GM21423 (cell line): ENCODE results near the gene TRIM44.

Experiments
- ATAC-seq: cut with Tn5 transposase; IDR thresholded peaks from one replicate; pipeline ENCODE4 v1.9.1; 2021; ENCODE audit warnings: mild to moderate bottlenecking, moderate library complexity; ENCODE audit not compliant: unreplicated experiment

Gene TRIM44

DNA sequence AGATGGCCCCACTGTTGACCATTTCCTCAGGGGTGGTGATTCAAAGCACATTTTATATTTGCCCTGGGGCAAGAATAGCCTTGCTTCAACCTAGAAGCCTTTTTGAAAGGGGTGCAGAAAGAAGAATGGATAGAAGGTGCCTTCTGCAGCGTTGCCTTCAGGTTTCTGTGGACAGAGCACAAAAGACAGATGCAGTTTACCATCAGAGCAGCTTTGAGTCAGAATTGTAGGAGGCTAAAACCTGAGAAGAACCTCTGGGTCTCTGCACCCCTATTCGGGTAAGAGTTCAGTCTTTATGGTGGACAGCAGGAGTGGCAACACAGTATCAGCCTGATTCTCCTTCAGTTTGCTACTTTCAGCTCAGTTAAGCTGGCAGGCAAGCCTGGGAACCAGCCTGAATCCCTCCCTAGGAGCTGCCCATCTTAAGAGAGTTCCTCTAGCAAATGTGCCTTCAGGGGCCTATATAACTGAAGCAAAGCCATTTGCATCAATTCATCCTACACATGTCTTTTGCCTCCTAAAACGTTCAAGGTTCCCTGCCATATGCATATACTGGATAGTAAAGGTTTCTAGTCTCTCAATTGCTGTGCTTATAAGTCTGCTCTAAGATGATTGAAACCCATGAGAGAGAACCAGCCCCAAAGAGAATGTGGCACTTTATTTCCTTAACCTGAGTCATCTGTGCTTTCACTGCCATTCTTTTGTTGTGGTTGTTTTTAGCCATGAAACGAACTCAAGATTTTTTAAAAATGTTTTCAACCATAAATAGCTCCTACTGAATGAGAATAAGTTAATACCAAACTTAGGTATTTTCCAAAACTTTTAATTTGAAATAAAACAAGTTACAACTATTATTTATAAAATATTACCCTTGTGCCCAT lies 123.0 kb downstream of the TRIM44 start:
- ATAC-seq = peak; percentile 57

DNA sequence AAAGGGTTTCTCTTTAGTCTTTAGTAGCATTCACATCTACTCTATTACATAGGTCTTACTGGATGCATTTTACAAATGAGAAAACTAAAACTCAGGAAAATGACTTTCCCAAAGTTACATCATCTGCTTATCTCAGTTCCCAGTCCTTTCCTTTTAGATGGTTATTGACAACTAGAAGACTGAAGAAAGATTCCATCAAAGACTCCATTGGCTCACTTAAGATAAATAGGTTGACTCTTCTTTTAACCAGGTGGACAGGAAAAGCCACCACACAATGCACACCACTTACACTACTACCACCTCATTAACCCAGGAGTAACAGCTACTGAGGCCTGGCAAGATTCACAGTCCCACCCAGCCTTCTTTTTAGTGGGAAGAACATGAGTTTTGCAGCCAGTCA lies 123.6 kb downstream of the TRIM44 start:
- no peak for ATAC-seq

DNA sequence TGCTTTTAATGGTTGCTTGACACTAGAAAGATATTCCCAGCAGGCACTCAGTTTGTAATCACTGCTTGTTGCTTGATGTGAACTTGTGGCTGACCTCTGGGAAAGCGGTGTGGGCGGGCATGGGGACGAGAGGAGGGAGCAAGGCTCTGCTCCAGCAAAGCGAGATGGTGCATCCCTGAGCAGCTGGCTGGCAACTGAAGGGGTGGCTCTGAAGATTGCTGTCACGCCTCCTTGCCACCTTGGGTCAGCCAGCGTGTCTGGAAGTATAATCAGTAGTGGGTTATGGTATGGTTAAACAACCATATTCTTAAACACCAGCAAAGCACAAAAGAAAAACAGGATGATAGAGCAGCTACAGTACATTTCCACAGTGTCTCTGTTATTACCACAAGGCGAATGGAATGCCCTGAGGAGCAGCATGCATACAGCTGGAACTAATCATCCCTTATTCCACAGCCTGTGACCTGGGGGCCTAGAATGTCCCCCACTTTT lies 124.5 kb downstream of the TRIM44 start:
- no peak for ATAC-seq

DNA sequence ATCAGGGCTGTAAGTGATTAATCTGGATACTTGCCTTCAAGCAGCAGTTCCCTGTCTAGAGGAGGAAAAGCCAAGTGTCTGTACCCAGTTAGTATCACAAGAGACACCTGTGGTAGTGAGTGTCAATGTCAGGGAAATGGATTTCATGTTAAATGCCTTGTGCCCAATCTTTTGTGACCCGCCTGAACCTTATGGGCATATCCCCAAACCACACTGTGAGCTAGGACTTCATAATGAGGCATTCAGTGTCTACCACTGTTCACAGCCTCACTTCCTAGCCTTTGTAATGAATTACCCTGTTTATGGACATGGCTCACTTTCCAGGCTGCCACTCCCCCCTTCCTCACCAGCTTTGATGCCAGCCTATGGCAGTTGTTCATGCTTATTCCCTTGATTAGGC lies 125.1 kb downstream of the TRIM44 start:
- no peak for ATAC-seq

DNA sequence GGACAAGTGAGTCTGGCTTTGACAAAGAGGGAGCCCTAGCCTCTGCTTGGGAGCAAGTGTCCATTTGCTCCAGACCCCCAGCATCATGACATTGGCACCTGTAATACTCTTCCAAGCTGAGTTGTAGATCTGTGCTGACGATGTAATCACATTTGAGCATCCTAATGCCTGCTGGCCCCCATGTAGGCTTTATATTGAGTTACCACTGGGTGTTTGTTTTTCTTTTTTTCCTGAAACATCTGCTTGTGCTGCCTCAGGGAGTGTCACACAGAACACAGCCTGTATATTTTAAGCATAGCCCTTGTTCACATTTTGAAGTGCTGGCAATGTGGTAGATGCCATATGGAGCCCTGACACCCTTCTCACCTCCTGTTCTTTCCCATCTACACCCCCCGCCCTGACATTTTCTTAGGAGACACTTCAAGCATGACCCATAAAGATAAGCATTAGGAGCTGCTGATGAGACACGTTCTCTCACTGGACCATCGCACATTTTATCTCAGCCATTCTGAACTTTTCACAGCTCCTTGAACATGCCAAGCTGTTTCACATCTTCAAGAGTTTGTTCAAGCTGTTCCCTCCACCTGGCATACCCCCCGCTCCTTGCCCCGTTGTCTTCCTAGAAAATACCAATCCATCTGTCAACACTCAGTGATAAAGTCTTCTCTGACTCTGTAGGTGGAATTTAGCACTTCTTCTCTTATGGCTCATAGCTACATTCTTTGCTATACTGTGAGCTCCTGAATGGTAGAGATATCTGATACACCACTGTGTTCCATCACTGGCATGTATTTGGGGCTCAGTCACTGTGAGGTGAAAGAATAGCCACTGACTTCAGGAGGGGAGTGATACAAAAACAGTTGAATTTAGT lies 128.7 kb downstream of the TRIM44 start:
- no peak for ATAC-seq

DNA sequence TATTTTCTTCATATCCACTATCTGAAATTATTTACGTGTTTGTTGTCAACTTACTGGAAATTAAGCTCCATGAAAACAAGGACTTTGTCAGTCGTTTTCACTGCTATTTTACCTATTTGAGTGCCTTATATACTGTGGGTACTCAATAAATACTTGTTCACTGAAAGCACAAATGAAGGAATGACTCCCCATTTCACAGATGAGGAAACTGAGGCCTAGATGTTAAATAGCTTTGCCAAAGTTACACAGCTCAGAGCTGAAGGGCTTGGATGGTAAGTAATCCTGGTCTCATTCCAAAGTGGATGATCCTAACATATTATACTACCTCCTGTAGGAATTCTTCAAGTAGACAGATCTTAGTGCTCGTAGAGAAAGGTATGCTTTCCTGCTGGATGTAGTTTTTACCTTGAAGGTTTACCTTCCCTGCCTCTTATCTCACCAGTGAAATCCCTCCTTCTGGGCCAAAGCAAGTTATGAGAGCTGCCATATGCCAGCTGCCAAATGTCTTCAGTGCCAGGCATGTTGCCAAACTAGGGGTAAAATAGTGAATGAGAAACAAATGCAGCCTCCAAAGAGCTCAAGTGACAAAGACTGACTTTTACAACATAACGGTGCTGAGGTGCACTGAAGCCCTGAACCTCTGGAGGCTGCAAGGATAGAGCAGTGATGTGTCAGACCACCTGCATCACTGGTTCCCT lies 129.7 kb downstream of the TRIM44 start:
- ATAC-seq = peak; percentile 9

DNA sequence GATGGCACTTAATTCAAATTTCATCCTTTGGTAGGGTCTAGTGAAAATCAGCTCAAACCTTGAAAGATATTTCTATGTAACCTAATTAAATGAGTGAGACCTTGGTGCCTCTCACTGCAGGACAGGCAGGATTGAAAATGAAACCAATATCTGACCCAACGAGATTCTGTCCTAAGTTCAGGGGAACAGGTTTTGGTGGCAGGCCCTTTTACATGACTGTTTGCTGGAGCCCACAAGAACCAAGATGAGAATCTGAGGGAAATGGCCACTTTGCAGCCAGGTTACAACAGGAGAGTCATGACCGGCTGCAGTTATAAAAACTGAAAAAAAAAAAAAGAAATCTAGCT lies 130.2 kb downstream of the TRIM44 start:
- peak; percentile 47 for ATAC-seq

DNA sequence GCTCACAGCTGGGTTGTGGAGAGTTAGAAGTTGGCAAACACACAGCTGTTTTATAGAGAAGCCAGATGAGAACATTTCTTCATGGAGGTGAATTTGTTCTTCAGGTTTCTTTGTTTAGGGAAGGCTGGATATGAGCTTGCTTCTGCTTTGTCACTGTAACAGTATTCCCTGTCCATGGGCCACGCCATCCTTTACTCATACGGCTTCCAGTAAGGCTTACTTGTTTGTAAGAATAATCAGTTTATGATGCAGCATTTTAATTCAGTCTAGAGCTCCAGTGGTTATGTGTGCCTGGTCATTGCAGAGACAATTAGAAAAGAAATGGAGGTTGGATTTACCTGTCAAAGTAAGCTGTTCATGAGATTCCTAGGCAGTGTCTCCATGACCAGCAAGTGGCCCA lies 131.8 kb downstream of the TRIM44 start:
- ATAC-seq = no peak

DNA sequence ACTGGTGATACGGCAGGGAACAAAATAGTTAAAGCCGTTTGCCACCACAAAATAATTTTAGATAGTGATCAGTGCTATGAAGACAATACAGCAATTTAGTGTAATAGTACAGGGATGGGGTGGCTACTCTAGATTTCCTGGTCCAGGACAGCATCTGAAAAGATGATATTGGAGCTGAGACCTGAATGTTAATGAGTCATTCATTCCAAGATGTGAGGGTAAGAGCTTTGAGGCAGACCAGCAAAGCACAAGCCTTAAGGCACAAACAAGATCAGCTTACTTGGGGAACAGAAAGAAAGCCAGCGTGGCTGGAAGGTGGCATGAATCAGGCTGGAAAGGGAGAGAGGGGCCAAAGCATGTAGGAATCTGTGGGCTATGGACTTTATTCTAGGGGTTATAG lies 132.3 kb downstream of the TRIM44 start:
- no peak for ATAC-seq

DNA sequence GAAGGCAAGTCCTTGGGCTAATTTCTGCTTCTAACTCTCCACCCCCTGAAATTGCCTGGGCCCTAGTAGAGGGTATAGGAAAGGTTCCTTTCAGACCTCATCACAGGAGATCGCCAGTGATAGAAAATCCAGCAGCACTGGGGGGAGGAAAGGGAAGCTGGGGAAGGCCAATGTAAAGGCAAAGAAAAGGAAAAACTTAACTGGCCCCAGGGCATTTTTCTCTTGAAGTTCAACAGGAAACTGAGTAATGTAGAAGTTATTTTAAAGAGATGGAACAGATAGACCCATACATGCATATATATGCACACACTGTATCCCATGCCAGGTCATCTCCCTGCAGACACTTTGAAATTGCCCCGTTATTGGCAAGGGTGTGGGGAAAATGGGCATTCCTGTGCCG lies 134.0 kb downstream of the TRIM44 start:
- no peak for ATAC-seq

DNA sequence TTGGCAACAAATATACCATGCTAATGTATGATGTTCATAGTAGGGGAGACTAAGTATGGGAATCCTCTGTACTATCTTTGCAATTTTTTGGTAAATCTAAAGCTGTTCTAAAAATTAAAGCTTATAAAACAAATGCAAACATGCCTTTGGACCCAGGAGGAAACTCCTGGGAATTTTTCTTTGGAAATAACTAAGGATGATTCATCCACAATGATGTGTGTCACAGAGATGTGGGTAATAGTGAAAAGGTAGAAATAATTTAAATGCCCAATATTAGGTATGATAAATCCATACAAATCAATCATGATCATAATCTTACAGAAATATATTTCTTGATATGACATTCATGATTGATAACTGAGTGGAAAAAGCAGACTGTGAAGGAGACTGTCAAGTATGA lies 135.8 kb downstream of the TRIM44 start:
- no peak for ATAC-seq

DNA sequence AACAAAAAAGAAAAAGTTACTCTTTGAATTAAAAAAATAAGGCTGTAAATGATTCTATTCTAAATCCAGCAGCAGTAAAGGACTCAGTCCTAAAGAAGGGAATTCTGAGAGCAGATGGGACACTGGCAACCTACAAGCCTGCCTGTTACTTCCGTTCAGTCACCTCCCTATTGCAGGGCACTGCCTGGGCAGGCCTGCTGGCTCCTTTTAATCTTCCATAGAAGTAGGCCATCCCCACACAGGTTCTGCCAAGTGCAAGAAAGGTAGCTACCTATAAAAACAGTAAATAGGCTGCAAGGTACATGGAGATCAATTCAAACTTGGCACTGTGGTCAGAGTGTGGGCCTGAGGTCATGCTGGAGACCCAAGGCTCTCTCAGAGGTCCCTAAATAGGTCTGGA lies 136.4 kb downstream of the TRIM44 start:
- ATAC-seq = no peak

DNA sequence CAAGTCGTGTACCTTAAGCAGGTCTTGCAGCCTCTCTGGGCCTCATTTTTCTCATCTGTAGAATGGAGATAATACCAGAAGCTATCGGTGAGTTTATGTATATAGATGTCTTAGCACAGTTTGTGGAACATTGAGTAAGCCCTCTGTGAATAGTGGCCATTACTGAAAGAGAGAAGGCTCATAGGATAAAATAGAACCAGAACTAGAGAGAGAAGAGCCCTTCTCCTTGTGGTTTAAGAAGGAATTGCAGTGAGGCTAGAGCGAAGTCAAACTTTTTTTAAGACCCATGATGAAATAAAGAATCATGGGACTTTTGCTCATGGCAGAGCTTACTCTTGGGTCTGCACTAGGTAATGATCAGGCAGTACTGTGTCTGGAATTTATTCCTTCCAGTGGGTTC lies 137.1 kb downstream of the TRIM44 start:
- no peak for ATAC-seq

DNA sequence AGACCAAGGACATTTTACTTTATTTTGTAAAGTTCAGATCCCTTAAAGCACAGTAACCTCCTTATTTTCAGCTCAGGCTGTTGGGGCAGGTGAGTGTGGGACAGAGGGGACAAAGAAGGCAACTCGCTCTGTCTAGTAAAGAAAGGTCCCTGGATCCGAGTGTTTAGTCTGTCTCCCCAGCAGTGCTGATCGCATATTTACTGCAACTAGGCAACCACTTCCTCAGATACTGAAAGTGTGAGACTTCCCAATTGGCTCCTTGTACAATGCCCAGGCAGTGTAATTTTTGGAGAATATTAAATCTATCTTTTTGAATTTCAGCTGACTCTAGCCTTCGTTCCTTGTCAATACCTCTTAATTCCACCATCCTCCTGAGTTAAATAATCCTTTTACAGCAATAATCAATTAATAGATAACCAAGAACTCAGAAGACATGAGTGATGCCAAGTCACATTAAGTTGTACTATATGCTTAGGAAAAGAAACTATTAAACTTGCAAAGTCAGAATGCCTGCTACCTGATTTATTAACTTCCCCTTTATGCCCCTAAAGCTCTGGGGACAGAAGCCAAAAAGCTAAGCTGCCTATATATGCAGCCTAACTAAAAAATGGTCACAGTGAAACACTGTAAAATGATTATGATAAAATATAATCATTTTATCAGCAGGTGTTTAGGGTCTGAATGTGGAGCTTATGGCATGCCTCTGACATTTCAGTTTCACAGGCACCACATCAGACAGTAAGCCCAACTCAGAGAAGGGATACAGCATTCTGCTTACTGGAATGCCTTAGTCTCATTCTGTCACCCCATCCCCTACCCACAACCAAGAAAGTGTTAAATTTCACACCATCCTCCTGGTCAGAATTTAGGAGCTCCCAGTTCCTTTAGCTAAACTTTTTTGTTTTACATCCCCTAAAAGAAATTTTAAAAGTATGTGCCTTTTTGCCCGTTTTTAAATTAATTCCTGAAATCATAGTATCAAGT lies 138.7 kb downstream of the TRIM44 start:
- peak; percentile 88 for ATAC-seq

DNA sequence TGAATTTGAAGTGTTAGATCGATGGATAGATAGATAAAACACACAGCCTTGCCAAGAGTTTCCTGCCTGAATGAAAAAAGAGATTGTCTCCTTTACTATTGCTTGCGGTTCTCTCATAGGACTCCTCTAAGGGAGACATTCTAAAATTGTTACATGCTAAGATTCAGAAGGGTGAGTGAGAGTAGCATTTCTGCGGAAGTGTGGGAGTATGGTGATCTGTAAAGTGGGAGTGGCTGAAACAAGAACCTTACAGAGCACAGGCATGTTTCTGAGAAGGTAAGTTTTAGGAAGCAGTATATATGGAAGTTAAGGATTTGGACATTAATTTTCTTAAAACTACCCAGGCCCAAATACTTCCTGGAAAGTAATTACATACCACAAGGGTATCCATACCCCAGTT lies 139.6 kb downstream of the TRIM44 start:
- ATAC-seq = no peak

DNA sequence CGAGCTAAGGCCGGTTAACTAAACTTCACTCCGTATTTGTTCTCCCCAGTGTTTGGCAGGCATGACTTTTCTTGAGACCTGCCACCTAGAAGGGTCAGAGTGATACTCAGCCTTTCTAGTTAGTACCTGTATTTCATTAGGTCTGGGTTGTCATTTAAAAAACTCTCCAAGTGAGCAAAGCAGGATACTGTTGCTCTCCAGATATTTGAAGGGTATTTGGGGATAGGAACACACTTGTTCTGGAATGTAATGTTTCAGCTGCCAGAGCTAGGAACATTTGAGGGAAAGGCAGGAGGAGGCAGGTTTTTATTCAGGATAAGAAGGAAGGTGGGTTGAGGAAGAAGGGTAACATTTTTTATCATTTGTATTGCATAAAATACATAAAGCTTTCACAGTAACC lies 140.1 kb downstream of the TRIM44 start:
- ATAC-seq = no peak

DNA sequence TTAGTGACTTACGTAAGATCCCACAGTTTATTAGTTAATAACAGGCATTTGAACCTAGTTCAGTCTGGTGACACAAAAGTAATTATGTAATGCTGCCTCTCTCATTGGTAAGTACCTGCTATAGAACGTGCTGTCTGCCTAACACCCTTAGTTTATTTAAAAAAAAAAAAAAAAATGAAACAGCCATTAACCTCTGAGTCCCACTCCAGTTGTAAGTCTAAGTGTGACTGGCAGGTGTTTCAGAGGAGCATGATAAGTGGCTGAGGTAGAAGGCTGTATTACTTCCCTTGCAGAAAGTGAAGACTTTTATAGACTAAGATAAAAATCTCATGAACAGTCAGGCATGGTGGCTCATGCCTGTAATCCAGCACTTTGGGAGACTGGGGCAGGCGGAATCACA lies 140.5 kb downstream of the TRIM44 start:
- ATAC-seq = no peak

DNA sequence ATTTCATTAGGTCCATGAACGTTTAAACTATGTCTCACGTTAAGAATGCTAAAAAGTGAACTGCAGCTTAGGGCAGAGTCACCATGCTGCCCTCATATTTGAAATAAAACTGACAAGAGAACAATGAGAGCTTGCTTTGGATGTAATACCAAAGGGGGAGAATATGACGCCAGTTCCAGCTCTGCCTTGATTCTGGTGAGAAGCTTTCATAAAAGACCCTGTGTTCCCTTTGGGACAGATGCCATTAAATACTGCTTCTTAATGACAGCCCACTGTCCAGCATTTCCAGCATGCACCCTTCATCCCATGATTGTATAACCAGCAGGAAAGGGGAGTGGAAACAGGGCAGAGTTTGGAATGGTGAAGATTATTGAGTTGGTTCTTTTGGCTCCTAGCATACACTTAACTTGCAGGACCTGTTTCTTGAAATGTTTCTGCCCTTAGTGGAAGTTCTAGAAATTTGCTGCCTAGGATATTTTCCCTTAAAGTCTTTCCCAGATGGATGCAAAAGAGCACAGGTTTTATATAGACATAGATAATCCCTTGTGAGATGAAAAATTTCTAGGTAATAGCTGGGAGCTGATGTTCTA lies 142.0 kb downstream of the TRIM44 start:
- ATAC-seq = no peak

DNA sequence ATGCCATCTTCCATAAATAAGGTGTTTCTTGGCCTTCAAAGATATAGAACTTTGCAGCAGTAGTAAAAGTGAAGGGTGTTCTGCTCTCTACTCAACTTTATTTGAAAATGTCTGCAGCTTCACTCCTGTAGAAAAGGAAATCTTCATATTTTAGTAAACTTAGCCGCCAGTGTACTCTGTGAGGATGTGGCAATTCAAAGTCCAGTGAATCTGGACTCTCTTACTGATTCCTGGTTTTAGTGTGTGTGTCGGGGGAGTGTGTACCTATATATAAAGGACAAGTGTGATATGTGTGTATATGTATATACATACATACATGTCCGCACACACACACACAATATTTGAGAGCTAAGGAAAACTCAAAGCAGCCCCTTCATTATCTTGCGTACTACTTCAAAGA lies 147.0 kb downstream of the TRIM44 start:
- ATAC-seq = no peak
